PC-3 (cell line): Measurements from ENCODE around the gene ATP5F1B.

Source experiments
- CTCF ChIP-seq: fragments of 300-600 bp; sonication (generic); conservative IDR thresholded peaks from 2 replicates; pipeline ENCODE4 v1.5.1; 2017; ENCODE audit warnings: antibody characterized with exemption, low read depth, mild to moderate bottlenecking, low read length
- EZH2 ChIP-seq: fragments of 300-600 bp; sonication (generic); IDR thresholded peaks from one replicate; pipeline ENCODE4 v1.6.1; 2017; ENCODE audit warnings: antibody characterized with exemption, mild to moderate bottlenecking, low read length; ENCODE audit not compliant: unreplicated experiment

GRCh38 chr12:56600753-56601152 is 45.0 kb downstream of the ATP5F1B start:
- TF ChIP-seq CTCF (no peak), EZH2 (no peak)
